GM23338 (cell line): ENCODE measurements around the gene FNDC3B. TPM values are rescaled to one million over a fixed set of nuclear protein-coding genes. Genes with fewer than 3 reads are reported as not detected.

Source experiments
- ATAC-seq: fragments of 200-7000 bp; cut with Tn5 transposase; 3 replicates; pipeline ENCODE4 v1.9.1; 2020
- DNase-seq: peaks from one replicate; pipeline ENCODE4 v3.0.0-alpha.2; 2015; ENCODE audit warnings: low spot score
- H2AFZ ChIP-seq: fragments of 200-600 bp; sonication (generic); 2 replicates; pipeline ENCODE4 v1.8.0; 2016; ENCODE audit warnings: antibody characterized with exemption, mild to moderate bottlenecking, moderate library complexity
- H3F3A ChIP-seq: fragments of 200-600 bp; sonication (generic); replicated peaks from 2 replicates; pipeline ENCODE4 v1.8.0; 2017; ENCODE audit warnings: antibody characterized with exemption, mixed run types, low read depth
- H3K27ac ChIP-seq: fragments of 200-600 bp; sonication (generic); 2 replicates; pipeline ENCODE4 v1.6.1; 2016; ENCODE audit warnings: low read depth
- H3K27me3 ChIP-seq: fragments of 200-600 bp; sonication (generic); 2 replicates; pipeline ENCODE4 v1.8.0; 2016; ENCODE audit warnings: mild to moderate bottlenecking, mixed run types, moderate library complexity; ENCODE audit not compliant: insufficient read depth
- H3K36me3 ChIP-seq: fragments of 200-600 bp; sonication (generic); 2 replicates; pipeline ENCODE4 v1.8.0; 2016; ENCODE audit warnings: mild to moderate bottlenecking; ENCODE audit not compliant: insufficient read depth
- H3K4me1 ChIP-seq: fragments of 200-600 bp; sonication (generic); 2 replicates; pipeline ENCODE4 v1.8.0; 2016; ENCODE audit warnings: mild to moderate bottlenecking, moderate library complexity; ENCODE audit not compliant: insufficient read depth
- H3K4me2 ChIP-seq: fragments of 200-600 bp; sonication (generic); 2 replicates; pipeline ENCODE4 v1.7.1; 2017; ENCODE audit warnings: mixed run types
- H3K4me3 ChIP-seq: fragments of 200-600 bp; sonication (generic); 2 replicates; pipeline ENCODE4 v1.6.1; 2016; ENCODE audit warnings: mixed run types
- H3K79me2 ChIP-seq: fragments of 200-600 bp; sonication (generic); replicated peaks from 2 replicates; pipeline ENCODE4 v1.8.0; 2017; ENCODE audit warnings: mild to moderate bottlenecking; ENCODE audit not compliant: insufficient read depth
- H3K9me2 ChIP-seq: fragments of 200-600 bp; sonication (generic); 2 replicates; pipeline ENCODE4 v1.8.0; 2017; ENCODE audit not compliant: insufficient read depth
- H4K20me1 ChIP-seq: fragments of 200-600 bp; sonication (generic); replicated peaks from 2 replicates; pipeline ENCODE4 v1.8.0; 2017; ENCODE audit warnings: mild to moderate bottlenecking; ENCODE audit not compliant: insufficient read depth
- H3K27ac Mint-ChIP-seq: 2 replicates; pipeline ENCODE4 v1.8.0; 2020; ENCODE audit warnings: inconsistent platforms, mild to moderate bottlenecking, moderate library complexity, mixed read lengths
- H3K27me3 Mint-ChIP-seq: 3 replicates; pipeline ENCODE4 v1.8.0; 2022; ENCODE audit warnings: low read depth, mild to moderate bottlenecking, moderate library complexity, mixed read lengths, inconsistent platforms; ENCODE audit not compliant: insufficient read depth, poor library complexity
- H3K36me3 Mint-ChIP-seq: 3 replicates; pipeline ENCODE4 v1.8.0; 2021; ENCODE audit warnings: low read depth, mild to moderate bottlenecking, inconsistent platforms, moderate library complexity, mixed read lengths
- H3K4me1 Mint-ChIP-seq: 3 replicates; pipeline ENCODE4 v1.8.0; 2020; ENCODE audit warnings: mild to moderate bottlenecking, inconsistent platforms, mixed read lengths
- H3K4me3 Mint-ChIP-seq: 3 replicates; pipeline ENCODE4 v1.8.0; 2021; ENCODE audit warnings: moderate library complexity, mild to moderate bottlenecking, inconsistent platforms, mixed read lengths
- H3K9me3 Mint-ChIP-seq: 3 replicates; pipeline ENCODE4 v1.8.0; 2020; ENCODE audit warnings: moderate library complexity, mild to moderate bottlenecking, inconsistent platforms, mixed read lengths
- CREB1 ChIP-seq: fragments of 250-450 bp; sonication (Bioruptor Pico); IDR thresholded peaks from 2 replicates; pipeline ENCODE4 v1.5.0; 2020; ENCODE audit warnings: low read depth, mild to moderate bottlenecking, moderate library complexity
- EZH2 ChIP-seq: fragments of 200-600 bp; sonication (generic); IDR thresholded peaks from one replicate; pipeline ENCODE4 v1.8.0; 2017; ENCODE audit warnings: antibody characterized with exemption, mild to moderate bottlenecking, low read depth; ENCODE audit not compliant: unreplicated experiment
- EZH2phosphoT487 ChIP-seq: fragments of 200-600 bp; sonication (generic); IDR thresholded peaks from one replicate; pipeline ENCODE4 v1.8.1; 2018; ENCODE audit warnings: antibody characterized with exemption; ENCODE audit not compliant: unreplicated experiment
- JUNB ChIP-seq: IDR thresholded peaks from one replicate; pipeline ENCODE4 v1.6.1; 2016; ENCODE audit warnings: antibody characterized with exemption; ENCODE audit not compliant: unreplicated experiment
- NANOG ChIP-seq: IDR thresholded peaks from 2 replicates; pipeline ENCODE4 v1.6.1; 2016; ENCODE audit warnings: antibody characterized with exemption, borderline replicate concordance
- POLR2AphosphoS5 ChIP-seq: IDR thresholded peaks from 2 replicates; pipeline ENCODE4 v1.6.1; 2016; ENCODE audit warnings: antibody characterized with exemption, low read depth
- STAT1 ChIP-seq: IDR thresholded peaks from one replicate; pipeline ENCODE4 v1.6.1; 2016; ENCODE audit warnings: antibody characterized with exemption; ENCODE audit not compliant: unreplicated experiment
- ZNF114 ChIP-seq: fragments of 250-450 bp; sonication (Bioruptor Pico); IDR thresholded peaks from 2 replicates; pipeline ENCODE4 v1.5.0; 2020; ENCODE audit warnings: mild to moderate bottlenecking, moderate library complexity
- ZNF331 ChIP-seq: fragments of 250-450 bp; sonication (Bioruptor Pico); IDR thresholded peaks from 2 replicates; pipeline ENCODE4 v1.5.0; 2020; ENCODE audit warnings: low read depth, mild to moderate bottlenecking, moderate library complexity
- polyA plus RNA-seq: library from polyadenylated mRNA; unstranded; fragments of >200 nt; fragmentation: Nextera tagmentation; extraction: Ambion mirVana; gene quantifications from 2 replicates; pipeline ENCODE4 v1.2.1, GENCODE V29; 2016
- total RNA-seq: library from RNA; depleted of rRNA; stranded (reverse); fragments of >200 nt; shearing (Covaris generic); gene quantifications from 2 replicates; pipeline ENCODE4 v1.2.3, GENCODE V29; 2014
- TF ChIP-seq, protein P1 (sequence below): IDR thresholded peaks from 2 replicates; pipeline ENCODE4 v1.6.1; 2016; ENCODE audit warnings: antibody characterized with exemption
- TF ChIP-seq, protein P2 (sequence below): IDR thresholded peaks from one replicate; pipeline ENCODE4 v1.6.1; 2018; ENCODE audit warnings: antibody characterized with exemption; ENCODE audit not compliant: unreplicated experiment
- TF ChIP-seq, protein P3 (sequence below), 2 experiments: fragments of 200-600 bp in 1 of 2; sonication (generic) in 1 of 2; conservative IDR thresholded peaks; 2 replicates each; pipeline versions ENCODE4 v1.5.1 to v1.6.1; 2016 to 2017; ENCODE audit warnings: antibody characterized with exemption in 2 of 2, low read depth in 2 of 2, mild to moderate bottlenecking in 2 of 2, moderate library complexity in 1 of 2
- TF ChIP-seq, protein P4 (sequence below): fragments of 250-450 bp; sonication (Bioruptor Pico); IDR thresholded peaks from 2 replicates; pipeline ENCODE4 v1.5.0; 2020; ENCODE audit warnings: mild to moderate bottlenecking, moderate library complexity

The FNDC3B gene
- total and polyA plus RNA-seq, 2 experiments from 2014 or later, result 19.1 to 55.4 TPM

DNA sequence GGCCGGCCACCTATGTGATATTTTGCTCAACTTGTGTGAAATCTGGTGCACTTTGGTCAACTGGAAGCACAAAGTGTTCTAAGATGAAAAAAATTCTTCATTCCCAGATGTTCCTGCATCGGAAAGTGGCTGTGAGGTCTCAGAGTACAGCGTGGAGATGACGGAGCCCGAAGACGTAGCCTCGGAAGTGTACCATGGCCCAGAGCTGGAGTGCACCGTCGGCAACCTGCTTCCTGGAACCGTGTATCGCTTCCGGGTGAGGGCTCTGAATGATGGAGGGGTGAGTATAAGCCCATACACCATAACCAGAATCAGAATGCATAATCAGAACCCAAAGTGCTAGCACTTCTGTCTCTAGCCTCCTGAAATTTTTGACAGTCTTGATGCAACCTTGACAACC, 304.6 kb downstream of the FNDC3B start:
- TF ChIP-seq JUNB (no peak), NANOG (no peak), CREB1 (CRISPR knock-in tag) (no peak), ZNF114 (CRISPR knock-in tag) (no peak), STAT1 (no peak), POLR2AphosphoS5 (no peak), ZNF331 (CRISPR knock-in tag) (no peak), EZH2phosphoT487 (no peak), EZH2 (no peak)
- TF ChIP-seq, protein P1, sequence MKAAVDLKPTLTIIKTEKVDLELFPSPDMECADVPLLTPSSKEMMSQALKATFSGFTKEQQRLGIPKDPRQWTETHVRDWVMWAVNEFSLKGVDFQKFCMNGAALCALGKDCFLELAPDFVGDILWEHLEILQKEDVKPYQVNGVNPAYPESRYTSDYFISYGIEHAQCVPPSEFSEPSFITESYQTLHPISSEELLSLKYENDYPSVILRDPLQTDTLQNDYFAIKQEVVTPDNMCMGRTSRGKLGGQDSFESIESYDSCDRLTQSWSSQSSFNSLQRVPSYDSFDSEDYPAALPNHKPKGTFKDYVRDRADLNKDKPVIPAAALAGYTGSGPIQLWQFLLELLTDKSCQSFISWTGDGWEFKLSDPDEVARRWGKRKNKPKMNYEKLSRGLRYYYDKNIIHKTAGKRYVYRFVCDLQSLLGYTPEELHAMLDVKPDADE, result no peak
- TF ChIP-seq, protein P2, sequence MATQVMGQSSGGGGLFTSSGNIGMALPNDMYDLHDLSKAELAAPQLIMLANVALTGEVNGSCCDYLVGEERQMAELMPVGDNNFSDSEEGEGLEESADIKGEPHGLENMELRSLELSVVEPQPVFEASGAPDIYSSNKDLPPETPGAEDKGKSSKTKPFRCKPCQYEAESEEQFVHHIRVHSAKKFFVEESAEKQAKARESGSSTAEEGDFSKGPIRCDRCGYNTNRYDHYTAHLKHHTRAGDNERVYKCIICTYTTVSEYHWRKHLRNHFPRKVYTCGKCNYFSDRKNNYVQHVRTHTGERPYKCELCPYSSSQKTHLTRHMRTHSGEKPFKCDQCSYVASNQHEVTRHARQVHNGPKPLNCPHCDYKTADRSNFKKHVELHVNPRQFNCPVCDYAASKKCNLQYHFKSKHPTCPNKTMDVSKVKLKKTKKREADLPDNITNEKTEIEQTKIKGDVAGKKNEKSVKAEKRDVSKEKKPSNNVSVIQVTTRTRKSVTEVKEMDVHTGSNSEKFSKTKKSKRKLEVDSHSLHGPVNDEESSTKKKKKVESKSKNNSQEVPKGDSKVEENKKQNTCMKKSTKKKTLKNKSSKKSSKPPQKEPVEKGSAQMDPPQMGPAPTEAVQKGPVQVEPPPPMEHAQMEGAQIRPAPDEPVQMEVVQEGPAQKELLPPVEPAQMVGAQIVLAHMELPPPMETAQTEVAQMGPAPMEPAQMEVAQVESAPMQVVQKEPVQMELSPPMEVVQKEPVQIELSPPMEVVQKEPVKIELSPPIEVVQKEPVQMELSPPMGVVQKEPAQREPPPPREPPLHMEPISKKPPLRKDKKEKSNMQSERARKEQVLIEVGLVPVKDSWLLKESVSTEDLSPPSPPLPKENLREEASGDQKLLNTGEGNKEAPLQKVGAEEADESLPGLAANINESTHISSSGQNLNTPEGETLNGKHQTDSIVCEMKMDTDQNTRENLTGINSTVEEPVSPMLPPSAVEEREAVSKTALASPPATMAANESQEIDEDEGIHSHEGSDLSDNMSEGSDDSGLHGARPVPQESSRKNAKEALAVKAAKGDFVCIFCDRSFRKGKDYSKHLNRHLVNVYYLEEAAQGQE, result no peak
- TF ChIP-seq, protein P3, sequence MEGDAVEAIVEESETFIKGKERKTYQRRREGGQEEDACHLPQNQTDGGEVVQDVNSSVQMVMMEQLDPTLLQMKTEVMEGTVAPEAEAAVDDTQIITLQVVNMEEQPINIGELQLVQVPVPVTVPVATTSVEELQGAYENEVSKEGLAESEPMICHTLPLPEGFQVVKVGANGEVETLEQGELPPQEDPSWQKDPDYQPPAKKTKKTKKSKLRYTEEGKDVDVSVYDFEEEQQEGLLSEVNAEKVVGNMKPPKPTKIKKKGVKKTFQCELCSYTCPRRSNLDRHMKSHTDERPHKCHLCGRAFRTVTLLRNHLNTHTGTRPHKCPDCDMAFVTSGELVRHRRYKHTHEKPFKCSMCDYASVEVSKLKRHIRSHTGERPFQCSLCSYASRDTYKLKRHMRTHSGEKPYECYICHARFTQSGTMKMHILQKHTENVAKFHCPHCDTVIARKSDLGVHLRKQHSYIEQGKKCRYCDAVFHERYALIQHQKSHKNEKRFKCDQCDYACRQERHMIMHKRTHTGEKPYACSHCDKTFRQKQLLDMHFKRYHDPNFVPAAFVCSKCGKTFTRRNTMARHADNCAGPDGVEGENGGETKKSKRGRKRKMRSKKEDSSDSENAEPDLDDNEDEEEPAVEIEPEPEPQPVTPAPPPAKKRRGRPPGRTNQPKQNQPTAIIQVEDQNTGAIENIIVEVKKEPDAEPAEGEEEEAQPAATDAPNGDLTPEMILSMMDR (conservative IDR thresholded peaks at IDR 0.05; ENCODE audit: low read depth in 2 of 2), result no peak
- TF ChIP-seq, protein P4, sequence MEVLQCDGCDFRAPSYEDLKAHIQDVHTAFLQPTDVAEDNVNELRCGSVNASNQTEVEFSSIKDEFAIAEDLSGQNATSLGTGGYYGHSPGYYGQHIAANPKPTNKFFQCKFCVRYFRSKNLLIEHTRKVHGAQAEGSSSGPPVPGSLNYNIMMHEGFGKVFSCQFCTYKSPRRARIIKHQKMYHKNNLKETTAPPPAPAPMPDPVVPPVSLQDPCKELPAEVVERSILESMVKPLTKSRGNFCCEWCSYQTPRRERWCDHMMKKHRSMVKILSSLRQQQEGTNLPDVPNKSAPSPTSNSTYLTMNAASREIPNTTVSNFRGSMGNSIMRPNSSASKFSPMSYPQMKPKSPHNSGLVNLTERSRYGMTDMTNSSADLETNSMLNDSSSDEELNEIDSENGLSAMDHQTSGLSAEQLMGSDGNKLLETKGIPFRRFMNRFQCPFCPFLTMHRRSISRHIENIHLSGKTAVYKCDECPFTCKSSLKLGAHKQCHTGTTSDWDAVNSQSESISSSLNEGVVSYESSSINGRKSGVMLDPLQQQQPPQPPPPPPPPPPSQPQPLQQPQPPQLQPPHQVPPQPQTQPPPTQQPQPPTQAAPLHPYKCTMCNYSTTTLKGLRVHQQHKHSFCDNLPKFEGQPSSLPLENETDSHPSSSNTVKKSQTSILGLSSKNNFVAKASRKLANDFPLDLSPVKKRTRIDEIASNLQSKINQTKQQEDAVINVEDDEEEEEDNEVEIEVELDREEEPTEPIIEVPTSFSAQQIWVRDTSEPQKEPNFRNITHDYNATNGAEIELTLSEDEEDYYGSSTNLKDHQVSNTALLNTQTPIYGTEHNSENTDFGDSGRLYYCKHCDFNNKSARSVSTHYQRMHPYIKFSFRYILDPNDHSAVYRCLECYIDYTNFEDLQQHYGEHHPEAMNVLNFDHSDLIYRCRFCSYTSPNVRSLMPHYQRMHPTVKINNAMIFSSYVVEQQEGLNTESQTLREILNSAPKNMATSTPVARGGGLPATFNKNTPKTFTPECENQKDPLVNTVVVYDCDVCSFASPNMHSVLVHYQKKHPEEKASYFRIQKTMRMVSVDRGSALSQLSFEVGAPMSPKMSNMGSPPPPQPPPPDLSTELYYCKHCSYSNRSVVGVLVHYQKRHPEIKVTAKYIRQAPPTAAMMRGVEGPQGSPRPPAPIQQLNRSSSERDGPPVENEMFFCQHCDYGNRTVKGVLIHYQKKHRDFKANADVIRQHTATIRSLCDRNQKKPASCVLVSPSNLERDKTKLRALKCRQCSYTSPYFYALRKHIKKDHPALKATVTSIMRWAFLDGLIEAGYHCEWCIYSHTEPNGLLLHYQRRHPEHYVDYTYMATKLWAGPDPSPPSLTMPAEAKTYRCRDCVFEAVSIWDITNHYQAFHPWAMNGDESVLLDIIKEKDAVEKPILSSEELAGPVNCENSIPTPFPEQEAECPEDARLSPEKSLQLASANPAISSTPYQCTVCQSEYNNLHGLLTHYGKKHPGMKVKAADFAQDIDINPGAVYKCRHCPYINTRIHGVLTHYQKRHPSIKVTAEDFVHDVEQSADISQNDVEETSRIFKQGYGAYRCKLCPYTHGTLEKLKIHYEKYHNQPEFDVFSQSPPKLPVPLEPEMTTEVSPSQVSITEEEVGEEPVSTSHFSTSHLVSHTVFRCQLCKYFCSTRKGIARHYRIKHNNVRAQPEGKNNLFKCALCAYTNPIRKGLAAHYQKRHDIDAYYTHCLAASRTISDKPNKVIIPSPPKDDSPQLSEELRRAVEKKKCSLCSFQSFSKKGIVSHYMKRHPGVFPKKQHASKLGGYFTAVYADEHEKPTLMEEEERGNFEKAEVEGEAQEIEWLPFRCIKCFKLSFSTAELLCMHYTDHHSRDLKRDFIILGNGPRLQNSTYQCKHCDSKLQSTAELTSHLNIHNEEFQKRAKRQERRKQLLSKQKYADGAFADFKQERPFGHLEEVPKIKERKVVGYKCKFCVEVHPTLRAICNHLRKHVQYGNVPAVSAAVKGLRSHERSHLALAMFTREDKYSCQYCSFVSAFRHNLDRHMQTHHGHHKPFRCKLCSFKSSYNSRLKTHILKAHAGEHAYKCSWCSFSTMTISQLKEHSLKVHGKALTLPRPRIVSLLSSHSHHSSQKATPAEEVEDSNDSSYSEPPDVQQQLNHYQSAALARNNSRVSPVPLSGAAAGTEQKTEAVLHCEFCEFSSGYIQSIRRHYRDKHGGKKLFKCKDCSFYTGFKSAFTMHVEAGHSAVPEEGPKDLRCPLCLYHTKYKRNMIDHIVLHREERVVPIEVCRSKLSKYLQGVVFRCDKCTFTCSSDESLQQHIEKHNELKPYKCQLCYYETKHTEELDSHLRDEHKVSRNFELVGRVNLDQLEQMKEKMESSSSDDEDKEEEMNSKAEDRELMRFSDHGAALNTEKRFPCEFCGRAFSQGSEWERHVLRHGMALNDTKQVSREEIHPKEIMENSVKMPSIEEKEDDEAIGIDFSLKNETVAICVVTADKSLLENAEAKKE, result no peak
- Histone ChIP-seq H3K9me2 (no peaks in the 10 kb centered on the region), H3K27ac (no peak overlapping the region), H3K27me3 (no peaks in the 10 kb centered on the region), H3F3A (no peaks in the 10 kb centered on the region), H2AFZ (no peak overlapping the region), H3K4me3 (no peak overlapping the region), H4K20me1 (no peaks in the 10 kb centered on the region; the same call in 1 of the 2 replicates), H3K79me2 (no peaks in the 10 kb centered on the region), H3K36me3 (peaks cover 32% of the 10 kb centered on the region), H3K4me1 (no peaks in the 10 kb centered on the region), H3K4me2 (no peak overlapping the region)
- Mint-ChIP-seq H3K27me3 (peaks cover 5% of the 10 kb centered on the region), H3K36me3 (peaks cover 64% of the 10 kb centered on the region), H3K9me3 (no peaks in the 10 kb centered on the region), H3K4me3 (no peak overlapping the region), H3K27ac (no peak overlapping the region), H3K4me1 (no peaks in the 10 kb centered on the region)
- no peak for ATAC-seq
- DNase-seq, result no peak
